SK-N-SH treated with all-trans-retinoic acid at 6 μM for 48 hours (cell line): ENCODE results near the gene ITGBL1.

Source experiments
- ATAC-seq: fragments of 200-7000 bp; cut with Tn5 transposase; 3 replicates; pipeline ENCODE4 v1.9.1; 2020; ENCODE audit warnings: mild to moderate bottlenecking, moderate library complexity
- BACH2 ChIP-seq: fragments of 250-450 bp; sonication (Bioruptor Pico); IDR thresholded peaks from 2 replicates; pipeline ENCODE4 v1.9.0; 2021; ENCODE audit warnings: mild to moderate bottlenecking, borderline replicate concordance
- CREB5 ChIP-seq: fragments of 250-450 bp; sonication (Bioruptor Pico); IDR thresholded peaks from 2 replicates; pipeline ENCODE4 v1.5.1; 2020; ENCODE audit warnings: low read depth, mild to moderate bottlenecking, moderate library complexity
- CSDC2 ChIP-seq: fragments of 250-450 bp; sonication (Bioruptor Pico); IDR thresholded peaks from 2 replicates; pipeline ENCODE4 v1.5.0; 2020; ENCODE audit warnings: mild to moderate bottlenecking, moderate library complexity
- GLIS3 ChIP-seq: fragments of 250-450 bp; sonication (Bioruptor Pico); IDR thresholded peaks from 2 replicates; pipeline ENCODE4 v1.5.0; 2020; ENCODE audit warnings: mild to moderate bottlenecking, moderate library complexity
- ISL1 ChIP-seq: fragments of 250-450 bp; sonication (Bioruptor Pico); IDR thresholded peaks from 2 replicates; pipeline ENCODE4 v2.1.2; 2022; ENCODE audit warnings: mild to moderate bottlenecking, moderate library complexity
- OSR1 ChIP-seq: fragments of 250-450 bp; sonication (Bioruptor Pico); IDR thresholded peaks from 2 replicates; pipeline ENCODE4 v1.8.0; 2022; ENCODE audit warnings: moderate library complexity, mild to moderate bottlenecking, inconsistent platforms
- PATZ1 ChIP-seq: fragments of 250-450 bp; sonication (Bioruptor Pico); IDR thresholded peaks from 2 replicates; pipeline ENCODE4 v1.8.0; 2020; ENCODE audit warnings: mild to moderate bottlenecking, moderate library complexity, borderline replicate concordance
- RARB ChIP-seq: fragments of 250-450 bp; sonication (Bioruptor Pico); IDR thresholded peaks from 2 replicates; pipeline ENCODE4 v1.8.0; 2021; ENCODE audit warnings: mild to moderate bottlenecking, moderate library complexity
- SNAI2 ChIP-seq: fragments of 250-450 bp; sonication (Bioruptor Pico); IDR thresholded peaks from 2 replicates; pipeline ENCODE4 v1.5.0; 2020; ENCODE audit warnings: mild to moderate bottlenecking, moderate library complexity
- TCF4 ChIP-seq: fragments of 250-450 bp; sonication (Bioruptor Pico); IDR thresholded peaks from 2 replicates; pipeline ENCODE4 v1.8.0; 2021; ENCODE audit warnings: mild to moderate bottlenecking, moderate library complexity, borderline replicate concordance
- TSHZ2 ChIP-seq: fragments of 250-450 bp; sonication (Bioruptor Pico); IDR thresholded peaks from 2 replicates; pipeline ENCODE4 v1.5.0; 2020; ENCODE audit warnings: mild to moderate bottlenecking, moderate library complexity
- ZC3H10 ChIP-seq: fragments of 250-450 bp; sonication (Bioruptor Pico); IDR thresholded peaks from 2 replicates; pipeline ENCODE4 v1.5.1; 2021; ENCODE audit warnings: mild to moderate bottlenecking, moderate library complexity
- ZFP3 ChIP-seq: fragments of 250-450 bp; sonication (Bioruptor Pico); IDR thresholded peaks from 2 replicates; pipeline ENCODE4 v1.5.0; 2020; ENCODE audit warnings: mild to moderate bottlenecking, moderate library complexity
- ZFP30 ChIP-seq: fragments of 450-650 bp; formaldehyde crosslinking; IDR thresholded peaks from 2 replicates; pipeline ENCODE4 v1.5.0; 2022; ENCODE audit warnings: mild to moderate bottlenecking, moderate library complexity
- TF ChIP-seq, protein P1 (sequence below): fragments of 250-450 bp; sonication (Bioruptor Pico); IDR thresholded peaks from 2 replicates; pipeline ENCODE4 v1.8.0; 2021; ENCODE audit warnings: low read depth, mild to moderate bottlenecking, moderate library complexity, borderline replicate concordance
- TF ChIP-seq, protein P2 (sequence below): fragments of 250-450 bp; sonication (Bioruptor Pico); IDR thresholded peaks from 2 replicates; pipeline ENCODE4 v1.5.1; 2021; ENCODE audit warnings: mild to moderate bottlenecking, moderate library complexity

ITGBL1 gene

GRCh38 chr13:101511161-101511560 lies 58.7 kb downstream of the ITGBL1 start:
- TF ChIP-seq CREB5 (CRISPR knock-in tag) (no peak), ZFP3 (CRISPR knock-in tag) (no peak), ZC3H10 (no peak), SNAI2 (CRISPR knock-in tag) (no peak), OSR1 (CRISPR knock-in tag) (no peak), ZFP30 (CRISPR knock-in tag) (no peak), CSDC2 (no peak)
- TF ChIP-seq, protein P1, sequence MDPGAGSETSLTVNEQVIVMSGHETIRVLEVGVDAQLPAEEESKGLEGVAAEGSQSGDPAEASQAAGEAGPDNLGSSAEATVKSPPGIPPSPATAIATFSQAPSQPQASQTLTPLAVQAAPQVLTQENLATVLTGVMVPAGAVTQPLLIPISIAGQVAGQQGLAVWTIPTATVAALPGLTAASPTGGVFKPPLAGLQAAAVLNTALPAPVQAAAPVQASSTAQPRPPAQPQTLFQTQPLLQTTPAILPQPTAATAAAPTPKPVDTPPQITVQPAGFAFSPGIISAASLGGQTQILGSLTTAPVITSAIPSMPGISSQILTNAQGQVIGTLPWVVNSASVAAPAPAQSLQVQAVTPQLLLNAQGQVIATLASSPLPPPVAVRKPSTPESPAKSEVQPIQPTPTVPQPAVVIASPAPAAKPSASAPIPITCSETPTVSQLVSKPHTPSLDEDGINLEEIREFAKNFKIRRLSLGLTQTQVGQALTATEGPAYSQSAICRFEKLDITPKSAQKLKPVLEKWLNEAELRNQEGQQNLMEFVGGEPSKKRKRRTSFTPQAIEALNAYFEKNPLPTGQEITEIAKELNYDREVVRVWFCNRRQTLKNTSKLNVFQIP (CRISPR knock-in tag) = no peak
- no peak for ATAC-seq

- ATAC-seq = peak; percentile 82
- TF ChIP-seq ZFP30 (CRISPR knock-in tag) (no peak), RARB (CRISPR knock-in tag) (no peak), BACH2 (CRISPR knock-in tag) (no peak), GLIS3 (no peak), TSHZ2 (no peak), PATZ1 (CRISPR knock-in tag) (no peak), TCF4 (CRISPR knock-in tag) (no peak)
- TF ChIP-seq, protein P2, sequence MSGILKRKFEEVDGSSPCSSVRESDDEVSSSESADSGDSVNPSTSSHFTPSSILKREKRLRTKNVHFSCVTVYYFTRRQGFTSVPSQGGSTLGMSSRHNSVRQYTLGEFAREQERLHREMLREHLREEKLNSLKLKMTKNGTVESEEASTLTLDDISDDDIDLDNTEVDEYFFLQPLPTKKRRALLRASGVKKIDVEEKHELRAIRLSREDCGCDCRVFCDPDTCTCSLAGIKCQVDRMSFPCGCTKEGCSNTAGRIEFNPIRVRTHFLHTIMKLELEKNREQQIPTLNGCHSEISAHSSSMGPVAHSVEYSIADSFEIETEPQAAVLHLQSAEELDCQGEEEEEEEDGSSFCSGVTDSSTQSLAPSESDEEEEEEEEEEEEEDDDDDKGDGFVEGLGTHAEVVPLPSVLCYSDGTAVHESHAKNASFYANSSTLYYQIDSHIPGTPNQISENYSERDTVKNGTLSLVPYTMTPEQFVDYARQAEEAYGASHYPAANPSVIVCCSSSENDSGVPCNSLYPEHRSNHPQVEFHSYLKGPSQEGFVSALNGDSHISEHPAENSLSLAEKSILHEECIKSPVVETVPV (CRISPR knock-in tag) = no peak
Observed at GRCh38 chr13:101511766-101512165, 59.3 kb downstream of the ITGBL1 start.

GRCh38 chr13:101512650-101513049 lies 60.2 kb downstream of the ITGBL1 start:
- TF ChIP-seq TSHZ2 (no peak), ISL1 (peak; percentile 24; the same call in 1 of the 2 replicates)
- ATAC-seq = peak; percentile 82

- no peak for ATAC-seq
- TF ChIP-seq TCF4 (CRISPR knock-in tag) = peak; percentile 78; the same call in 1 of the 2 replicates
- no peak for TF ChIP-seq RARB (CRISPR knock-in tag)
Observed at GRCh38 chr13:101514100-101514499, 61.6 kb downstream of the ITGBL1 start.
